GM10266 (cell line): ENCODE data around the gene FGF6.
A peak's percentile ranks its signal among the peaks of the same experiment; 100 is the strongest.

Source experiments
- DNase-seq: peaks from one replicate; pipeline ENCODE4 v3.0.0; 2012; ENCODE audit errors: extremely low spot score
- CTCF ChIP-seq: IDR thresholded peaks from 2 replicates; pipeline ENCODE4 v1.5.1; 2012; ENCODE audit warnings: mild to moderate bottlenecking, low read depth; ENCODE audit not compliant: control insufficient read depth, insufficient read depth; ENCODE audit errors: missing control alignments

FGF6 gene

GRCh38 chr12:4432878-4433744 lies 12.5 kb downstream of the FGF6 start:
- DNase-seq = no peak
- no peak for TF ChIP-seq CTCF

GRCh38 chr12:4431866-4432265 lies 13.7 kb downstream of the FGF6 start:
- no peak for TF ChIP-seq CTCF
- DNase-seq = no peak

GRCh38 chr12:4431436-4431835 lies 14.2 kb downstream of the FGF6 start:
- no peak for TF ChIP-seq CTCF
- DNase-seq = no peak

GRCh38 chr12:4424422-4424821 lies 21.2 kb downstream of the FGF6 start:
- no peak for TF ChIP-seq CTCF
- DNase-seq = no peak

GRCh38 chr12:4423528-4424195 lies 22.0 kb downstream of the FGF6 start:
- DNase-seq = no peak
- no peak for TF ChIP-seq CTCF

GRCh38 chr12:4422985-4423384 lies 22.6 kb downstream of the FGF6 start:
- DNase-seq = no peak
- no peak for TF ChIP-seq CTCF

- TF ChIP-seq CTCF = peak; percentile 49
- peak; percentile 81 for DNase-seq
Measured at GRCh38 chr12:4421590-4422031, 24.0 kb downstream of the FGF6 start.
